A549 (cell line): ENCODE results near the gene LRIG1. TPM values are rescaled to one million over a fixed set of nuclear protein-coding genes. Genes with fewer than 3 reads are reported as not detected.

Experiments
- ATAC-seq, 2 experiments: fragments of 200-7000 bp in 1 of 2; fragments of >200 bp in 1 of 2; cut with Nextera tagmentation in 1 of 2; cut with Tn5 transposase in 1 of 2; 3 replicates each; pipeline versions ENCODE4 v1.8.0 to v1.9.1; 2018 to 2020; ENCODE audit warnings: mild to moderate bottlenecking in 1 of 2, moderate library complexity in 1 of 2
- CTCF ChIA-PET: fragments of 300-600 bp; sonication (Branson Sonifier 250); formaldehyde crosslinking; extraction: SDS; loops from one replicate; lab custom pipeline; 2021; ENCODE audit warnings: antibody characterized with exemption, inconsistent platforms; lab: Yijun Ruan, JAX
- POLR2A ChIA-PET: fragments of 350-600 bp; formaldehyde crosslinking; extraction: SDS; loops from one replicate; lab custom pipeline; 2021; ENCODE audit warnings: antibody characterized with exemption, inconsistent platforms; lab: Yijun Ruan, JAX
- DNase-seq, 2 experiments: peaks; one replicate each; pipeline versions ENCODE4 v3.0.0 to v3.0.0-alpha.2; 2011 to 2016; ENCODE audit warnings: low read depth in 1 of 2, low spot score in 1 of 2
- FAIRE-seq: peaks from 2 replicates; lab custom pipeline; 2011; peaks lifted over from hg19 to GRCh38; lab: Jason Lieb, UNC
- H3K27ac ChIP-seq, 2 experiments: fragments of >200 bp; sonication (Bioruptor Twin); formaldehyde crosslinking; 3 replicates each; pipeline ENCODE4 v1.5.1; 2016 to 2017
- H3K4me1 ChIP-seq: fragments of >200 bp; sonication (Bioruptor Twin); formaldehyde crosslinking; 3 replicates; pipeline ENCODE4 v1.6.1; 2016
- H3K4me2 ChIP-seq: fragments of >200 bp; sonication (Bioruptor Twin); formaldehyde crosslinking; 3 replicates; pipeline ENCODE4 v1.6.1; 2016
- H3K4me3 ChIP-seq: fragments of >200 bp; sonication (Bioruptor Twin); formaldehyde crosslinking; 3 replicates; pipeline ENCODE4 v1.5.1; 2016
- H3K9me3 ChIP-seq: fragments of >200 bp; sonication (Bioruptor Twin); formaldehyde crosslinking; 3 replicates; pipeline ENCODE4 v1.6.1; 2016
- BCL3 ChIP-seq: fragments of >200 bp; sonication (Bioruptor Twin); formaldehyde crosslinking; IDR thresholded peaks from 3 replicates; pipeline ENCODE4 v1.6.1; 2016
- BHLHE40 ChIP-seq: IDR thresholded peaks from 2 replicates; pipeline ENCODE4 v1.6.1; 2012; ENCODE audit warnings: low read depth, low read length, inconsistent platforms
- CBX2 ChIP-seq: fragments of 200-600 bp; sonication (generic); IDR thresholded peaks from 2 replicates; pipeline ENCODE4 v1.6.1; 2016; ENCODE audit warnings: low read depth, mild to moderate bottlenecking, borderline replicate concordance
- CBX8 ChIP-seq: fragments of 200-600 bp; sonication (generic); IDR thresholded peaks from 2 replicates; pipeline ENCODE4 v1.6.1; 2016
- CHD2 ChIP-seq: fragments of 150-350 bp; IDR thresholded peaks from 2 replicates; pipeline ENCODE4 v1.6.1; 2014; ENCODE audit warnings: low read length; ENCODE audit not compliant: partially characterized antibody
- CHD4 ChIP-seq: fragments of 200-600 bp; sonication (generic); IDR thresholded peaks from 2 replicates; pipeline ENCODE4 v1.6.1; 2016; ENCODE audit warnings: antibody characterized with exemption, mild to moderate bottlenecking, borderline replicate concordance
- EHMT2 ChIP-seq: fragments of 200-600 bp; sonication (generic); IDR thresholded peaks from 2 replicates; pipeline ENCODE4 v1.6.1; 2016; ENCODE audit warnings: antibody characterized with exemption, low read depth, mild to moderate bottlenecking, moderate library complexity
- ESRRA ChIP-seq: fragments of 150-350 bp; IDR thresholded peaks from 2 replicates; pipeline ENCODE4 v1.6.1; 2014; ENCODE audit warnings: mild to moderate bottlenecking, low read length, borderline replicate concordance
- FOXS1 ChIP-seq: fragments of 250-450 bp; sonication (Bioruptor Pico); IDR thresholded peaks from 2 replicates; pipeline ENCODE4 v1.5.0; 2020; ENCODE audit warnings: mild to moderate bottlenecking, moderate library complexity
- HDAC2 ChIP-seq: fragments of 200-600 bp; sonication (generic); IDR thresholded peaks from 2 replicates; pipeline ENCODE4 v1.6.1; 2016
- HEYL ChIP-seq: fragments of 250-450 bp; sonication (Bioruptor Pico); IDR thresholded peaks from 2 replicates; pipeline ENCODE4 v1.8.0; 2021; ENCODE audit warnings: mild to moderate bottlenecking, moderate library complexity
- HMGXB4 ChIP-seq: fragments of 250-450 bp; sonication (Bioruptor Pico); IDR thresholded peaks from 2 replicates; pipeline ENCODE4 v1.5.0; 2021; ENCODE audit warnings: mild to moderate bottlenecking, moderate library complexity, borderline replicate concordance
- HOXB13 ChIP-seq: fragments of 250-450 bp; sonication (Bioruptor Pico); IDR thresholded peaks from 2 replicates; pipeline ENCODE4 v1.5.0; 2020; ENCODE audit warnings: low read depth, mild to moderate bottlenecking, moderate library complexity
- JUN ChIP-seq, 2 experiments: fragments of >200 bp; sonication (Bioruptor Twin); formaldehyde crosslinking; IDR thresholded peaks; 2 replicates in 1 of 2; 3 replicates in 1 of 2; pipeline ENCODE4 v1.6.1; 2016 to 2017
- KDM1A ChIP-seq: fragments of 200-600 bp; sonication (generic); IDR thresholded peaks from 2 replicates; pipeline ENCODE4 v1.6.1; 2016; ENCODE audit warnings: low read depth, mild to moderate bottlenecking
- MAZ ChIP-seq: fragments of 150-350 bp; IDR thresholded peaks from 2 replicates; pipeline ENCODE4 v1.6.1; 2014; ENCODE audit warnings: antibody characterized with exemption, low read depth, low read length, borderline replicate concordance
- MYC ChIP-seq: IDR thresholded peaks from 2 replicates; pipeline ENCODE4 v1.6.1; 2012; ENCODE audit warnings: mild to moderate bottlenecking, inconsistent platforms, low read length, improper control_type of control experiment, borderline replicate concordance
- NPAS2 ChIP-seq: fragments of 250-450 bp; sonication (Bioruptor Pico); IDR thresholded peaks from 2 replicates; pipeline ENCODE4 v1.8.0; 2022; ENCODE audit warnings: mild to moderate bottlenecking, moderate library complexity, borderline replicate concordance
- NR3C1 ChIP-seq: fragments of >200 bp; sonication (Bioruptor Twin); formaldehyde crosslinking; IDR thresholded peaks from 3 replicates; pipeline ENCODE4 v1.6.1; 2017
- PBX3 ChIP-seq: IDR thresholded peaks from 2 replicates; pipeline ENCODE4 v1.6.1; 2012
- POLR2AphosphoS2 ChIP-seq: conservative IDR thresholded peaks from 2 replicates; pipeline ENCODE4 v1.6.1; 2012; ENCODE audit warnings: low read length, improper control_type of control experiment, inconsistent platforms
- RAD21 ChIP-seq, 2 experiments: fragments of >200 bp in 1 of 2; sonication (Bioruptor Twin) in 1 of 2; formaldehyde crosslinking in 1 of 2; IDR thresholded peaks in 1 of 2; conservative IDR thresholded peaks in 1 of 2; 2 replicates in 1 of 2; 3 replicates in 1 of 2; pipeline ENCODE4 v1.6.1; 2012 to 2018; ENCODE audit warnings: inconsistent platforms in 1 of 2
- RFX5 ChIP-seq: fragments of 450-650 bp; IDR thresholded peaks from 2 replicates; pipeline ENCODE4 v1.7.1; 2014; ENCODE audit warnings: antibody characterized with exemption, mild to moderate bottlenecking, moderate library complexity
- RNF2 ChIP-seq: fragments of 200-600 bp; sonication (generic); IDR thresholded peaks from 2 replicates; pipeline ENCODE4 v1.6.1; 2016; ENCODE audit warnings: low read depth, mild to moderate bottlenecking, antibody characterized with exemption, moderate library complexity, borderline replicate concordance
- TP53 ChIP-seq: fragments of 250-450 bp; sonication (Bioruptor Pico); IDR thresholded peaks from 2 replicates; pipeline ENCODE4 v1.5.0; 2021; ENCODE audit warnings: mild to moderate bottlenecking, moderate library complexity
- ZFP36 ChIP-seq: fragments of 450-650 bp; IDR thresholded peaks from 2 replicates; pipeline ENCODE4 v1.6.1; 2014; ENCODE audit warnings: borderline replicate concordance; ENCODE audit not compliant: partially characterized antibody
- ZNF302 ChIP-seq: fragments of 250-450 bp; sonication (Bioruptor Pico); IDR thresholded peaks from 2 replicates; pipeline ENCODE4 v1.9.0; 2021; ENCODE audit warnings: inconsistent platforms, mild to moderate bottlenecking, moderate library complexity
- ZSCAN20 ChIP-seq: fragments of 250-450 bp; sonication (Bioruptor Pico); IDR thresholded peaks from 2 replicates; pipeline ENCODE4 v1.8.0; 2022; ENCODE audit warnings: mild to moderate bottlenecking, moderate library complexity
- WGBS: methylation state at CpG from one replicate; pipeline ENCODE4 v1.1.6; 2017; ENCODE audit errors: missing lambda C conversion rate; 5-methylcytosine and 5-hydroxymethylcytosine counted together
- polyA plus RNA-seq, 4 experiments: library from polyadenylated mRNA; depleted of rRNA in 3 of 4; stranded (reverse); fragments of >200 nt; fragmentation: RNase III in 1 of 4; extraction: RNeasy Plus Mini Kit Qiagen cat#74134 plus additional on column Dnase treatment in 1 of 4; gene quantifications; 2 replicates in 3 of 4; 3 replicates in 1 of 4; pipeline ENCODE4 v1.2.3, GENCODE V29; 2011 to 2017
- TF ChIP-seq, protein P1 (sequence below): fragments of 450-650 bp; IDR thresholded peaks from 2 replicates; pipeline ENCODE4 v1.6.1; 2014; ENCODE audit warnings: antibody characterized with exemption
- TF ChIP-seq, protein P2 (sequence below): fragments of 250-450 bp; sonication (Bioruptor Pico); IDR thresholded peaks from 2 replicates; pipeline ENCODE4 v1.5.0; 2020; ENCODE audit warnings: low read depth, mild to moderate bottlenecking, moderate library complexity

LRIG1 gene
- polyA plus RNA-seq, 2 of the 4 experiments (the other 2 are of a cell fraction), result 1.8 to 6.2 TPM

DNA sequence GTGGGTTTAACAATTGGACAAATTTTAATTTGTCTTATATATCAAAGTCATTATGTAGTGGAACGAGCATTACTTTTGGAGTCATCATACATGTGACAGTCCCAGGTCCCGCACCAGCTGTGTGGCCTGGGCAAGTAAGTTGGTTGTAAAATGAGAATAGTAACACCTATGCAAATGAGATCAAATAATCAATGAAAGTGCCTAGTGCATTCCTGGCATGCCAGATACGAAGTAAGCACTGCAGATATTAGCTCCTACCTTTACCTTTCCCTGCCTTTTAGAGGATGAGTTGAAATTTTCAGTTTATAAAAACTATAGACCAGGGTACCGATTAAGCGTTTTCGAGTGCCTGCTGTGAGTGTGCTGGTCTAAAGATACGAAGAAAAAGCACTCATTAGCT, 134.1 kb downstream of the LRIG1 start:
- no peaks in the 10 kb centered on the region for H3K9me3 ChIP-seq
- H3K4me2 ChIP-seq, result no peak overlapping the region
- 89% methylated on average over 7 of the region's 7 CpGs for WGBS
- POLR2A ChIA-PET, result no interaction called here
- TF ChIP-seq HMGXB4 (CRISPR knock-in tag), result no peak
- TF ChIP-seq, protein P1, sequence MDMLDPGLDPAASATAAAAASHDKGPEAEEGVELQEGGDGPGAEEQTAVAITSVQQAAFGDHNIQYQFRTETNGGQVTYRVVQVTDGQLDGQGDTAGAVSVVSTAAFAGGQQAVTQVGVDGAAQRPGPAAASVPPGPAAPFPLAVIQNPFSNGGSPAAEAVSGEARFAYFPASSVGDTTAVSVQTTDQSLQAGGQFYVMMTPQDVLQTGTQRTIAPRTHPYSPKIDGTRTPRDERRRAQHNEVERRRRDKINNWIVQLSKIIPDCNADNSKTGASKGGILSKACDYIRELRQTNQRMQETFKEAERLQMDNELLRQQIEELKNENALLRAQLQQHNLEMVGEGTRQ, result no peak
- no peak for TF ChIP-seq ZFP36
- TF ChIP-seq ESRRA, result no peak
- no peak for TF ChIP-seq HOXB13
- TF ChIP-seq PBX3, result no peak
- no peak for TF ChIP-seq BHLHE40
- no peak for TF ChIP-seq HDAC2
- TF ChIP-seq, protein P2, sequence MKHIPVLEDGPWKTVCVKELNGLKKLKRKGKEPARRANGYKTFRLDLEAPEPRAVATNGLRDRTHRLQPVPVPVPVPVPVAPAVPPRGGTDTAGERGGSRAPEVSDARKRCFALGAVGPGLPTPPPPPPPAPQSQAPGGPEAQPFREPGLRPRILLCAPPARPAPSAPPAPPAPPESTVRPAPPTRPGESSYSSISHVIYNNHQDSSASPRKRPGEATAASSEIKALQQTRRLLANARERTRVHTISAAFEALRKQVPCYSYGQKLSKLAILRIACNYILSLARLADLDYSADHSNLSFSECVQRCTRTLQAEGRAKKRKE (CRISPR knock-in tag), result no peak
- H3K27ac ChIP-seq, result no peak overlapping the region
- no peak overlapping the region for H3K4me3 ChIP-seq
- no peak for DNase-seq
- ATAC-seq, result no peak
- CTCF ChIA-PET, result interaction anchor here (1.0 to 1.1 kb wide), 2 partner anchors 11 to 90 kb away, joined by 3 to 4 read pairs; no protein-coding TSS in a partner anchor
- FAIRE-seq, result no peak
- no peaks in the 10 kb centered on the region for H3K4me1 ChIP-seq

GRCh38 chr3:66365080-66365479, 135.7 kb downstream of the LRIG1 start:
- no peak for TF ChIP-seq TP53 (CRISPR knock-in tag)
- TF ChIP-seq NR3C1, result no peak
- TF ChIP-seq MAZ, result no peak
- no peak for TF ChIP-seq HDAC2
- no peak for TF ChIP-seq JUN (IDR thresholded peaks at IDR 0.05)
- ATAC-seq (no peak), FAIRE-seq (no peak), DNase-seq (no peak)
- WGBS, result 86% methylated on average over 5 of the region's 5 CpGs
- Histone ChIP-seq H3K9me3 (no peaks in the 10 kb centered on the region), H3K4me1 (no peaks in the 10 kb centered on the region), H3K4me3 (no peak overlapping the region), H3K4me2 (no peak overlapping the region), H3K27ac (no peak overlapping the region)
- ChIA-PET CTCF (no interaction called here), POLR2A (no interaction called here)

- no peak for FAIRE-seq
- no peak for DNase-seq
- WGBS, result 90% methylated on average over 6 of the region's 6 CpGs
- ChIA-PET CTCF (interaction anchor here (0.7 to 1.3 kb wide), 2 partner anchors 23 to 45 kb away, joined by 3 to 5 read pairs; no protein-coding TSS in a partner anchor), POLR2A (no interaction called here)
- H3K27ac ChIP-seq, result no peak overlapping the region
- H3K4me1 ChIP-seq, result no peaks in the 10 kb centered on the region
- ATAC-seq, result no peak
- no peak overlapping the region for H3K4me2 ChIP-seq
- TF ChIP-seq FOXS1 (CRISPR knock-in tag) (no peak), HOXB13 (no peak), BCL3 (no peak), ZFP36 (no peak), NPAS2 (CRISPR knock-in tag) (no peak), KDM1A (no peak), CBX2 (no peak), MYC (no peak), RAD21 (conservative IDR thresholded peaks at IDR 0.05 in 1 of 2, IDR thresholded peaks at IDR 0.05 in 1 of 2) (no peak), EHMT2 (no peak), RNF2 (no peak), CHD4 (no peak), HEYL (CRISPR knock-in tag) (no peak), ZSCAN20 (no peak), CBX8 (no peak), POLR2AphosphoS2 (no peak), ZNF302 (CRISPR knock-in tag) (no peak), CHD2 (no peak), RFX5 (no peak)
- TF ChIP-seq, all 56 proteins: peak for 0
- Histone ChIP-seq H3K4me3 (no peak overlapping the region), H3K9me3 (no peaks in the 10 kb centered on the region)
Observed at GRCh38 chr3:66363148-66363547, 137.7 kb downstream of the LRIG1 start.
